ENCODE results near the gene ALDH1L1. TPM values are rescaled to one million over a fixed set of nuclear protein-coding genes. Genes with fewer than 3 reads are reported as not detected.
"Not testable (repeated sequence)": the region's sequence is repeated elsewhere in the genome, so short reads cannot be mapped to it uniquely, and the experiment has no call there.

Gene ALDH1L1
- total and polyA plus RNA-seq, 5 donors = 7.5 to 16.3 (median 11.0) TPM

- H3K27me3 ChIP-seq (ENCODE audit: control insufficient read depth, insufficient read depth) = no peaks in the 10 kb centered on the region
Measured at GRCh38 chr3:126076140-126076539, 104.2 kb downstream of the ALDH1L1 start.

GRCh38 chr3:126070146-126070545 lies 110.2 kb downstream of the ALDH1L1 start:
- 91% methylated on average over 10 of the region's 10 CpGs for WGBS
- Histone ChIP-seq H3K4me3 (ENCODE audit: low read length) (no peak overlapping the region), H3K27ac (ENCODE audit: low read length) (no peak overlapping the region), H3K27me3 (ENCODE audit: control insufficient read depth, insufficient read depth) (no peaks in the 10 kb centered on the region), H3K4me1 (ENCODE audit: control insufficient read depth, insufficient read depth, low read length) (no peaks in the 10 kb centered on the region), H3K9me3 (ENCODE audit: control insufficient read depth, low read length) (no peaks in the 10 kb centered on the region)
- ATAC-seq (no peak), DNase-seq (no peak)
- intact Hi-C loops (cut with DNase I) = no loop called here

More at GRCh38 chr3:126076140-126076539, 104.2 kb downstream of the ALDH1L1 start:
- no peak for DNase-seq
- no peaks in the 10 kb centered on the region for H3K4me1 ChIP-seq (ENCODE audit: control insufficient read depth, insufficient read depth, low read length)
- no peak overlapping the region for H3K27ac ChIP-seq (ENCODE audit: low read length)
- intact Hi-C loops (cut with DNase I) = no loop called here
- ATAC-seq = no peak
- H3K9me3 ChIP-seq (ENCODE audit: control insufficient read depth, low read length) = no peaks in the 10 kb centered on the region
- H3K4me3 ChIP-seq (ENCODE audit: low read length) = no peak overlapping the region

- Histone ChIP-seq H3K27me3 (ENCODE audit: control insufficient read depth, insufficient read depth) (no peaks in the 10 kb centered on the region), H3K4me1 (ENCODE audit: control insufficient read depth, insufficient read depth, low read length) (no peaks in the 10 kb centered on the region), H3K27ac (ENCODE audit: low read length) (no peak overlapping the region), H3K4me3 (ENCODE audit: low read length) (no peak overlapping the region), H3K9me3 (ENCODE audit: control insufficient read depth, low read length) (no peaks in the 10 kb centered on the region)
- ATAC-seq (no peak), DNase-seq (peak in 1 of 3 donors; percentile 37)
- intact Hi-C loops (cut with DNase I) = no loop called here
- 98% methylated on average over 8 of the region's 8 CpGs for WGBS
Measured at GRCh38 chr3:126067959-126068358, 112.4 kb downstream of the ALDH1L1 start.

GRCh38 chr3:126066676-126067075 lies 113.7 kb downstream of the ALDH1L1 start:
- H3K4me1 ChIP-seq (ENCODE audit: control insufficient read depth, insufficient read depth, low read length); intact Hi-C loops (cut with DNase I); H3K27ac ChIP-seq (ENCODE audit: low read length); DNase-seq; H3K9me3 ChIP-seq (ENCODE audit: control insufficient read depth, low read length); H3K4me3 ChIP-seq (ENCODE audit: low read length); H3K27me3 ChIP-seq (ENCODE audit: control insufficient read depth, insufficient read depth); ATAC-seq: not testable (repeated sequence)
- WGBS = 93% methylated on average over 6 of the region's 6 CpGs

- Histone ChIP-seq H3K27ac (ENCODE audit: low read length) (no peak overlapping the region), H3K9me3 (ENCODE audit: control insufficient read depth, low read length) (no peaks in the 10 kb centered on the region), H3K4me3 (ENCODE audit: low read length) (no peak overlapping the region), H3K4me1 (ENCODE audit: control insufficient read depth, insufficient read depth, low read length) (no peaks in the 10 kb centered on the region), H3K27me3 (ENCODE audit: control insufficient read depth, insufficient read depth) (no peaks in the 10 kb centered on the region)
- ATAC-seq (no peak), DNase-seq (no peak)
- intact Hi-C loops (cut with DNase I) = no loop called here
- 92% methylated on average over 3 of the region's 3 CpGs for WGBS
Measured at GRCh38 chr3:126065876-126066275, 114.5 kb downstream of the ALDH1L1 start.

- Histone ChIP-seq H3K9me3 (ENCODE audit: control insufficient read depth, low read length) (no peaks in the 10 kb centered on the region), H3K4me3 (ENCODE audit: low read length) (no peak overlapping the region), H3K4me1 (ENCODE audit: control insufficient read depth, insufficient read depth, low read length) (no peaks in the 10 kb centered on the region), H3K27me3 (ENCODE audit: control insufficient read depth, insufficient read depth) (no peaks in the 10 kb centered on the region), H3K27ac (ENCODE audit: low read length) (no peak overlapping the region)
- ATAC-seq (peak in 1 of 2 donors; percentile 12), DNase-seq (peak in 1 of 3 donors; percentile 22)
- intact Hi-C loops (cut with DNase I) = no loop called here
- WGBS = 63% methylated on average over 10 of the region's 10 CpGs
Measured at GRCh38 chr3:126064627-126065258, 115.6 kb downstream of the ALDH1L1 start.

- H3K9me3 ChIP-seq (ENCODE audit: control insufficient read depth, low read length) = no peaks in the 10 kb centered on the region
- H3K4me3 ChIP-seq (ENCODE audit: low read length) = no peak overlapping the region
- ATAC-seq (no peak), DNase-seq (peak in 1 of 3 donors; percentile 27)
- intact Hi-C loops (cut with DNase I) = no loop called here
- no peak overlapping the region for H3K27ac ChIP-seq (ENCODE audit: low read length)
- H3K4me1 ChIP-seq (ENCODE audit: control insufficient read depth, insufficient read depth, low read length) = no peaks in the 10 kb centered on the region
- 80% methylated on average over 8 of the region's 8 CpGs for WGBS
- H3K27me3 ChIP-seq (ENCODE audit: control insufficient read depth, insufficient read depth) = no peaks in the 10 kb centered on the region
Measured at GRCh38 chr3:126063358-126063965, 116.9 kb downstream of the ALDH1L1 start.

GRCh38 chr3:126061301-126062032 lies 118.9 kb downstream of the ALDH1L1 start:
- Histone ChIP-seq H3K27ac (ENCODE audit: low read length) (no peak overlapping the region), H3K27me3 (ENCODE audit: control insufficient read depth, insufficient read depth) (no peaks in the 10 kb centered on the region), H3K9me3 (ENCODE audit: control insufficient read depth, low read length) (no peaks in the 10 kb centered on the region), H3K4me1 (ENCODE audit: control insufficient read depth, insufficient read depth, low read length) (peaks cover 6% of the 10 kb centered on the region), H3K4me3 (ENCODE audit: low read length) (no peak overlapping the region)
- ATAC-seq (no peak), DNase-seq (peak in 1 of 3 donors; percentile 37)
- 87% methylated on average over 8 of the region's 8 CpGs for whole genome bisulfite sequencing
- intact Hi-C loops (cut with DNase I) = no loop called here

- no peak overlapping the region for H3K27ac ChIP-seq (ENCODE audit: low read length)
- ATAC-seq (no peak), DNase-seq (peak in 1 of 3 donors; percentile 39)
- WGBS = 80% methylated on average over 7 of the region's 7 CpGs
- intact Hi-C loops (cut with DNase I) = no loop called here
- H3K27me3 ChIP-seq (ENCODE audit: control insufficient read depth, insufficient read depth) = no peaks in the 10 kb centered on the region
- H3K4me3 ChIP-seq (ENCODE audit: low read length) = no peak overlapping the region
- H3K4me1 ChIP-seq (ENCODE audit: control insufficient read depth, insufficient read depth, low read length) = peaks cover 6% of the 10 kb centered on the region
- no peaks in the 10 kb centered on the region for H3K9me3 ChIP-seq (ENCODE audit: control insufficient read depth, low read length)
Measured at GRCh38 chr3:126060613-126061145, 119.7 kb downstream of the ALDH1L1 start.

- H3K4me1 ChIP-seq (ENCODE audit: control insufficient read depth, insufficient read depth, low read length) = peaks cover 6% of the 10 kb centered on the region
- no peaks in the 10 kb centered on the region for H3K27me3 ChIP-seq (ENCODE audit: control insufficient read depth, insufficient read depth)
- H3K9me3 ChIP-seq (ENCODE audit: control insufficient read depth, low read length) = no peaks in the 10 kb centered on the region
- ATAC-seq (no peak), DNase-seq (peak in 1 of 3 donors; percentile 55)
- 67% methylated on average over 7 of the region's 7 CpGs for WGBS
- intact Hi-C loops (cut with DNase I) = no loop called here
- H3K4me3 ChIP-seq (ENCODE audit: low read length) = no peak overlapping the region
- no peak overlapping the region for H3K27ac ChIP-seq (ENCODE audit: low read length)
Measured at GRCh38 chr3:126058666-126059065, 121.7 kb downstream of the ALDH1L1 start.

GRCh38 chr3:126057936-126058335 lies 122.5 kb downstream of the ALDH1L1 start:
- intact Hi-C loops (cut with DNase I) = no loop called here

More at GRCh38 chr3:126057936-126058335, 122.5 kb downstream of the ALDH1L1 start:
- peak in 2 of 3 donors; percentile 64 to 67 for DNase-seq
- no peak for ATAC-seq
- 88% methylated on average over 13 of the region's 13 CpGs for WGBS
- no peaks in the 10 kb centered on the region for H3K9me3 ChIP-seq (ENCODE audit: control insufficient read depth, low read length)
- H3K27me3 ChIP-seq (ENCODE audit: control insufficient read depth, insufficient read depth) = no peaks in the 10 kb centered on the region
- H3K4me3 ChIP-seq (ENCODE audit: low read length) = no peak overlapping the region
- H3K4me1 ChIP-seq (ENCODE audit: control insufficient read depth, insufficient read depth, low read length) = peaks cover 6% of the 10 kb centered on the region
- H3K27ac ChIP-seq (ENCODE audit: low read length) = no peak overlapping the region
